ENCODE data around the gene SMAD6.

SMAD6 gene

DNA sequence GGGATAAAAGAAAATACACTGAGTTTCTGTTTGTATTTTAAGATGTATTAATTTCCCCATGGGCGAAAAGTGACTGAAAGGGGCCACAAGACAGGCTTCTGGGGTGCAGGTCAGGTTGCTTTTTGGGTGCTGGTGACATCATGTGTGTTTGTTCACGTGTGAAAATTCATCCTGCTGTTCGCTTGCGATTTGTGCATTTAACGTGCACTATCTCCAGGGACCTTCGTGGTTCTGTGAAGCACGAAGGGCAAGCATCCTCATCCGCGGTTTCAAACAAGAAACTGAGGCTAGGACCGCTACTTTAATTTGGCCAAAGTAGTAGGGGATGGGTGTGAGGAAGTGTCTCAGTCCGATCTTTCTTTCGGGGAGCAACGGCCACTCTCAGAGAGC, 1.6 kb upstream of the SMAD6 start:
- TF ChIP-seq, protein P1, sequence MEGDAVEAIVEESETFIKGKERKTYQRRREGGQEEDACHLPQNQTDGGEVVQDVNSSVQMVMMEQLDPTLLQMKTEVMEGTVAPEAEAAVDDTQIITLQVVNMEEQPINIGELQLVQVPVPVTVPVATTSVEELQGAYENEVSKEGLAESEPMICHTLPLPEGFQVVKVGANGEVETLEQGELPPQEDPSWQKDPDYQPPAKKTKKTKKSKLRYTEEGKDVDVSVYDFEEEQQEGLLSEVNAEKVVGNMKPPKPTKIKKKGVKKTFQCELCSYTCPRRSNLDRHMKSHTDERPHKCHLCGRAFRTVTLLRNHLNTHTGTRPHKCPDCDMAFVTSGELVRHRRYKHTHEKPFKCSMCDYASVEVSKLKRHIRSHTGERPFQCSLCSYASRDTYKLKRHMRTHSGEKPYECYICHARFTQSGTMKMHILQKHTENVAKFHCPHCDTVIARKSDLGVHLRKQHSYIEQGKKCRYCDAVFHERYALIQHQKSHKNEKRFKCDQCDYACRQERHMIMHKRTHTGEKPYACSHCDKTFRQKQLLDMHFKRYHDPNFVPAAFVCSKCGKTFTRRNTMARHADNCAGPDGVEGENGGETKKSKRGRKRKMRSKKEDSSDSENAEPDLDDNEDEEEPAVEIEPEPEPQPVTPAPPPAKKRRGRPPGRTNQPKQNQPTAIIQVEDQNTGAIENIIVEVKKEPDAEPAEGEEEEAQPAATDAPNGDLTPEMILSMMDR (IDR thresholded peaks at IDR 0.05): no peak
- peak overlapping the region; percentile 83 for H3K4me3 Mint-ChIP-seq

DNA sequence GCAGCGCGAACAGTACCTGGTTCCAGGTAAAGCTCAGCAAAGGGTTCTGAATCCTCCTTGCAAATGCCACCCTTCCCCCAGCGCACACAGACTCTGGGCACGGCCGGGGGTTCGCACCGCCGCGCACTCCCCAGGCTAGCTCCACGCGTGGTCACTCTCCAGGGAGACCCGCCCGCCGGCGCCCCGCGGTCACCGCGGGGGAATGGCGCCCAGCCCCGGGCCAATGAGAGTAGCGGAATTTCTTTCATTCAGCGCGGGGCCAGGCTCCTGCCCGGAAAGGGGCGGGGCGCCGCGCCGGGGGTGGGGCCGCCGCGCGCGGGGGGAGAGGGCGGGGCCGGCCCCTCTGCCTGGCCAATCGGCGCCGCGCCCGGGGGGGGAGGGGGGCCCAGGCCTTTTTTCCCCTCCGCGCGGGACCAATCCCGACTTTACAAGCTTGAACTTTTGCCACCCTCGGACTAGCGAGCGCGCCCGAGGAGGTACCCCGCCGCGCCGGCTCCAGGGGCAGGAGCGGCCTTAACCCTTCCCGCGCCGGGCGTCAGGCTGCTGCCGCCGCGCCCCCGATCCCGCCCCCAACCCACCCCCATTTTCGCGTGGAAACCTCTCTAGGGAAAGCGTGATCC, 1.1 kb upstream of the SMAD6 start:
- DNase-seq: peak; percentile 97
- TF ChIP-seq, protein P1 (IDR thresholded peaks at IDR 0.05): no peak
- Mint-ChIP-seq H3K4me3 (peak overlapping the region; percentile 95), H3K27ac (no peak overlapping the region), H3K27me3 (ENCODE audit: low read depth, poor library complexity) (peaks cover 3% of the 10 kb centered on the region), H3K9me3 (no peaks in the 10 kb centered on the region), H3K36me3 (ENCODE audit: low read depth) (peaks cover 6% of the 10 kb centered on the region), H3K4me1 (peaks cover 48% of the 10 kb centered on the region)

More for the DNA sequence above, 1.6 kb upstream of the SMAD6 start:
- Mint-ChIP-seq H3K9me3 (no peaks in the 10 kb centered on the region), H3K36me3 (ENCODE audit: low read depth) (peaks cover 1% of the 10 kb centered on the region), H3K27ac (no peak overlapping the region), H3K4me1 (peaks cover 47% of the 10 kb centered on the region), H3K27me3 (ENCODE audit: low read depth, poor library complexity) (peaks cover 6% of the 10 kb centered on the region)
- no peak for DNase-seq

DNA sequence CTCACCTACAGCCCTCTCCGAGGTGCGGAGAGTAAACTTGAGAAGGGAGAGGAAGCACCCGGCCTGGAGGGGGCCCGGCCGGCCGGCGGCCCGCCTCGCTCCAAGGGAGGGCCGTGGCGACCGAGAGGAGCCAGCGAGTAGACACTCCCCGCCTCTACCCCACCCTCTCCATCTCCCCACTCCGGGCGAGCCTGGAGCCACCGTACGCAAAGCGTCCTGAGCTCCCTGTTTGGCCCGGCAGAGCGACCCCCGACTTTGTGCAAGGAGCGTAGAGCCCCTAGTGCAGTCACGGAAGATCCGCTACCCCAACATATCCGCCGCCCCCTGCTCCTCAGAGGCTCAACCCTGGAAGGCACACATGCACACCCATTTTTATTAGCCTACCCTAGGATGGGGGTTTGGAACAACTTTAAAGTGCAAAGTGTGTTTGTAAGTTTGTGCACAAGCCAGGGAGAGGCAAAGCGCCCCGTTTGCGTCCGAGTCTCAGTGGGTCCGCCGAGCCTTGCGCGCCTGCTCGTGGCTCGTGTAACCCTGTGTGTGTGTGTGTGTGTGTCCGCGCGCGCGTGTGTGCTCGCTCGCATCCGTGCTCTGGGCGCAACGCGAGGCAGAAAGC, 508 bp upstream of the SMAD6 start:
- peak overlapping the region; percentile 96 for H3K27ac Mint-ChIP-seq
- TF ChIP-seq, protein P1 (IDR thresholded peaks at IDR 0.05): no peak
- no peak for DNase-seq

DNA sequence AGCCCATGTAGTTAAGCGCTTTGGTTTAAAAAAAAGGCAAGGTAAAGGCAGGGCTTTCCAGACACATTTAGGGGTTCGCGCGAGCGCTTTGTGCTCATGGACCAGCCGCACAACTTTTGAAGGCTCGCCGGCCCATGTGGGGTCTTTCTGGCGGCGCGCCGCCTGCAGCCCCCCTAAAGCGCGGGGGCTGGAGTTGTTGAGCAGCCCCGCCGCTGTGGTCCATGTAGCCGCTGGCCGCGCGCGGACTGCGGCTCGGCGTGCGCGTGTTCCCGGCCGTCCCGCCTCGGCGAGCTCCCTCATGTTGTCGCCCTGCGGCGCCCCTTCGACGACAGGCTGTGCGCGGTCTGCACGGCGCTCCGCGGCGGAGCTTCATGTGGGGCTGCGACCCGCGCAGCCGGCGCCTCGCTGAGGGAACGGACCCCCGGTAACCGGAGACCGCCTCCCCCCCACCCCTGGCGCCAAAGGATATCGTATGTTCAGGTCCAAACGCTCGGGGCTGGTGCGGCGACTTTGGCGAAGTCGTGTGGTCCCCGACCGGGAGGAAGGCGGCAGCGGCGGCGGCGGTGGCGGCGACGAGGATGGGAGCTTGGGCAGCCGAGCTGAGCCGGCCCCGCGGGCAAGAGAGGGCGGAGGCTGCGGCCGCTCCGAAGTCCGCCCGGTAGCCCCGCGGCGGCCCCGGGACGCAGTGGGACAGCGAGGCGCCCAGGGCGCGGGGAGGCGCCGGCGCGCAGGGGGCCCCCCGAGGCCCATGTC, 927 bp downstream of the SMAD6 start:
- TF ChIP-seq, protein P1 (IDR thresholded peaks at IDR 0.05): no peak
- Mint-ChIP-seq H3K9me3 (no peaks in the 10 kb centered on the region), H3K36me3 (ENCODE audit: low read depth) (peaks cover 6% of the 10 kb centered on the region), H3K4me3 (peak overlapping the region; percentile 95), H3K27ac (peak overlapping the region; percentile 99), H3K27me3 (ENCODE audit: low read depth, poor library complexity) (peaks cover 2% of the 10 kb centered on the region), H3K4me1 (peaks cover 52% of the 10 kb centered on the region)
- peak; percentile 66 for DNase-seq

More for the DNA sequence above, 508 bp upstream of the SMAD6 start:
- Mint-ChIP-seq H3K4me3 (peak overlapping the region; percentile 95), H3K4me1 (peaks cover 48% of the 10 kb centered on the region), H3K27me3 (ENCODE audit: low read depth, poor library complexity) (peaks cover 2% of the 10 kb centered on the region), H3K9me3 (no peaks in the 10 kb centered on the region), H3K36me3 (ENCODE audit: low read depth) (peaks cover 6% of the 10 kb centered on the region)

DNA sequence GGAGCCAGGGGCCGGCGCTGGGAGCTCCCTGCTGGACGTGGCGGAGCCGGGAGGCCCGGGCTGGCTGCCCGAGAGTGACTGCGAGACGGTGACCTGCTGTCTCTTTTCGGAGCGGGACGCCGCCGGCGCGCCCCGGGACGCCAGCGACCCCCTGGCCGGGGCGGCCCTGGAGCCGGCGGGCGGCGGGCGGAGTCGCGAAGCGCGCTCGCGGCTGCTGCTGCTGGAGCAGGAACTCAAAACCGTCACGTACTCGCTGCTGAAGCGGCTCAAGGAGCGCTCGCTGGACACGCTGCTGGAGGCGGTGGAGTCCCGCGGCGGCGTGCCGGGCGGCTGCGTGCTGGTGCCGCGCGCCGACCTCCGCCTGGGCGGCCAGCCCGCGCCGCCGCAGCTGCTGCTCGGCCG, 1.5 kb downstream of the SMAD6 start:
- peaks cover 11% of the 10 kb centered on the region for H3K36me3 Mint-ChIP-seq (ENCODE audit: low read depth)
- H3K27me3 Mint-ChIP-seq (ENCODE audit: low read depth, poor library complexity): peaks cover 2% of the 10 kb centered on the region
- H3K27ac Mint-ChIP-seq: no peak overlapping the region
- TF ChIP-seq, protein P1 (IDR thresholded peaks at IDR 0.05): no peak
- DNase-seq: peak; percentile 58
- H3K9me3 Mint-ChIP-seq: no peaks in the 10 kb centered on the region
- H3K4me3 Mint-ChIP-seq: no peak overlapping the region
- H3K4me1 Mint-ChIP-seq: peaks cover 52% of the 10 kb centered on the region
